Neural crest cell (in vitro differentiated cells): ENCODE measurements around the gene ARHGEF17. TPM values are rescaled to one million over a fixed set of nuclear protein-coding genes. Genes with fewer than 3 reads are reported as not detected.

Experiments
- DNase-seq: peaks from one replicate; pipeline ENCODE4 v3.0.0; 2021; ENCODE audit warnings: low read depth, mixed read lengths, low spot score
- H3K27ac Mint-ChIP-seq: one replicate; pipeline ENCODE4 v1.8.0; 2021; ENCODE audit warnings: mild to moderate bottlenecking, mixed read lengths; ENCODE audit not compliant: unreplicated experiment
- H3K27me3 Mint-ChIP-seq: 2 replicates; pipeline ENCODE4 v1.8.0; 2021; ENCODE audit warnings: low read depth, mild to moderate bottlenecking, mixed read lengths
- H3K36me3 Mint-ChIP-seq: 2 replicates; pipeline ENCODE4 v1.8.0; 2021; ENCODE audit warnings: low read depth, mild to moderate bottlenecking, mixed read lengths
- H3K4me1 Mint-ChIP-seq: 2 replicates; pipeline ENCODE4 v1.8.0; 2021; ENCODE audit warnings: mixed read lengths
- H3K4me3 Mint-ChIP-seq: one replicate; pipeline ENCODE4 v1.8.0; 2021; ENCODE audit warnings: mild to moderate bottlenecking, mixed read lengths
- H3K9me3 Mint-ChIP-seq: 2 replicates; pipeline ENCODE4 v1.8.0; 2021; ENCODE audit warnings: mixed read lengths
- total RNA-seq: library from RNA; stranded (reverse); gene quantifications from 2 replicates; pipeline ENCODE4 v1.2.1, GENCODE V29; 2021
- TF ChIP-seq, protein P1 (sequence below): fragments of 200-600 bp; sonication (generic); conservative IDR thresholded peaks from 2 replicates; pipeline ENCODE4 v1.5.0; 2021; ENCODE audit warnings: antibody characterized with exemption, mild to moderate bottlenecking

ARHGEF17 gene
- total RNA-seq, 1 donor from 2014 or later = 55.7 TPM

GRCh38 chr11:73335204-73335923 lies 27.3 kb downstream of the ARHGEF17 start:
- DNase-seq = peak; percentile 97
- Mint-ChIP-seq H3K27ac (peak overlapping the region; percentile 83), H3K9me3 (no peaks in the 10 kb centered on the region), H3K4me3 (peak overlapping the region; percentile 69), H3K4me1 (peaks cover 62% of the 10 kb centered on the region), H3K27me3 (no peaks in the 10 kb centered on the region), H3K36me3 (no peaks in the 10 kb centered on the region)
- TF ChIP-seq, protein P1, sequence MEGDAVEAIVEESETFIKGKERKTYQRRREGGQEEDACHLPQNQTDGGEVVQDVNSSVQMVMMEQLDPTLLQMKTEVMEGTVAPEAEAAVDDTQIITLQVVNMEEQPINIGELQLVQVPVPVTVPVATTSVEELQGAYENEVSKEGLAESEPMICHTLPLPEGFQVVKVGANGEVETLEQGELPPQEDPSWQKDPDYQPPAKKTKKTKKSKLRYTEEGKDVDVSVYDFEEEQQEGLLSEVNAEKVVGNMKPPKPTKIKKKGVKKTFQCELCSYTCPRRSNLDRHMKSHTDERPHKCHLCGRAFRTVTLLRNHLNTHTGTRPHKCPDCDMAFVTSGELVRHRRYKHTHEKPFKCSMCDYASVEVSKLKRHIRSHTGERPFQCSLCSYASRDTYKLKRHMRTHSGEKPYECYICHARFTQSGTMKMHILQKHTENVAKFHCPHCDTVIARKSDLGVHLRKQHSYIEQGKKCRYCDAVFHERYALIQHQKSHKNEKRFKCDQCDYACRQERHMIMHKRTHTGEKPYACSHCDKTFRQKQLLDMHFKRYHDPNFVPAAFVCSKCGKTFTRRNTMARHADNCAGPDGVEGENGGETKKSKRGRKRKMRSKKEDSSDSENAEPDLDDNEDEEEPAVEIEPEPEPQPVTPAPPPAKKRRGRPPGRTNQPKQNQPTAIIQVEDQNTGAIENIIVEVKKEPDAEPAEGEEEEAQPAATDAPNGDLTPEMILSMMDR = peak; percentile 96

- Mint-ChIP-seq H3K27ac (no peak overlapping the region), H3K9me3 (no peaks in the 10 kb centered on the region), H3K36me3 (no peaks in the 10 kb centered on the region), H3K27me3 (no peaks in the 10 kb centered on the region), H3K4me1 (peaks cover 53% of the 10 kb centered on the region), H3K4me3 (no peak overlapping the region)
- TF ChIP-seq, protein P1 = no peak
- DNase-seq = no peak
Measured at GRCh38 chr11:73337846-73338245, 29.8 kb downstream of the ARHGEF17 start.

- no peak overlapping the region for H3K27ac Mint-ChIP-seq
- no peaks in the 10 kb centered on the region for H3K27me3 Mint-ChIP-seq
- peaks cover 49% of the 10 kb centered on the region for H3K4me1 Mint-ChIP-seq
- TF ChIP-seq, protein P1 = no peak
- H3K36me3 Mint-ChIP-seq = no peaks in the 10 kb centered on the region
- H3K9me3 Mint-ChIP-seq = no peaks in the 10 kb centered on the region
- no peak for DNase-seq
- no peak overlapping the region for H3K4me3 Mint-ChIP-seq
Measured at GRCh38 chr11:73338279-73338678, 30.2 kb downstream of the ARHGEF17 start.

DNA sequence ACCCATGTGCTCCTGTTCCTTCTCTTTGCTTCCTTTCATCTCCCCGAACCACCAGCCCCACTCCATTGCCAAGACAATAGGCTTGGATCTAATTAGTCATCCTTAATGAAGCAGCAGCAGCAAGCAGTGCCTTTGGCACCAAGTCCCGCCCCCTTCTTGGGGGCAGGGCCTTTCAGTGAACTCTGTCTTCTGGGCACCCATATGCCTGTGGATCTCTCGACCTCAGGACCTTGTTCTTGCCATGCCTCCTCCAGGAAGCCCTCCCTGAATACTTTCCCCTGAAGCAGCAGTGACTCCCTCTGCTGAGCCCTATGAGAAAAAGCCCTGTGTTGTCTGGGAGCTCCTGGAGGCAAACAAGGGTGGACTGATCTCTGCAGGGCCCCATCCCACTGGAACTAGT lies 32.1 kb downstream of the ARHGEF17 start:
- TF ChIP-seq, protein P1 = no peak
- Mint-ChIP-seq H3K27ac (no peak overlapping the region), H3K36me3 (no peaks in the 10 kb centered on the region), H3K4me1 (peaks cover 38% of the 10 kb centered on the region), H3K27me3 (no peaks in the 10 kb centered on the region), H3K4me3 (peak overlapping the region; percentile 27), H3K9me3 (no peaks in the 10 kb centered on the region)
- DNase-seq = no peak

DNA sequence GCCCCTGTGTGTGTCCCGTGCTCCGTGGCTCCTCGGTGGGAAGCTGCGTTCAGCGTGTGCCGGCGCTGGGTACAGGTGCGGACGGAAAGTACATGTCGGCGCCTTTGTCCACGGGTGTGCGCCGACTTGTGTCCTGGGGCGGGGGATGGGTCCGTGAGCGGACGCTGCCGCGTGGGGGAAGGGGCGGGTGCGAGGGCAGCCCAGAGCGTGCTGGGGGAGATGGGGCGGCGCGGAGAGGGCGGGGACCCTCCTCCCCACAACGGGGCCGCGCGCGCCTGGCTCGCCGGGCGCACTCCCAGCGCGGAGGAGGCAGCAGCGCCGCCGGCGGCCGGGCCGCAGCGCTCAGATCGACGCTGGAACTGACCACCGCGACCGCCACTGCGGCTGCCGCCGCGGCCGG lies 34.6 kb downstream of the ARHGEF17 start:
- H3K36me3 Mint-ChIP-seq = peaks cover 2% of the 10 kb centered on the region
- peak overlapping the region; percentile 83 for H3K4me3 Mint-ChIP-seq
- peak; percentile 28 for DNase-seq
- H3K27ac Mint-ChIP-seq = peak overlapping the region; percentile 1
- no peaks in the 10 kb centered on the region for H3K27me3 Mint-ChIP-seq
- TF ChIP-seq, protein P1 = no peak
- peaks cover 40% of the 10 kb centered on the region for H3K4me1 Mint-ChIP-seq
- H3K9me3 Mint-ChIP-seq = no peaks in the 10 kb centered on the region
